Activated CD4-positive, alpha-beta memory T cell treated with anti-CD3 and anti-CD28 coated beads for 36 hours (primary cell): Measurements from ENCODE around the gene KCND3. TPM values are rescaled to one million over a fixed set of nuclear protein-coding genes. Genes with fewer than 3 reads are reported as not detected.

Experiments
- CTCF ChIA-PET: fragments of 350-600 bp; sonication (Branson Sonifier 250); formaldehyde crosslinking; loops from one replicate; lab custom pipeline; 2021; ENCODE audit warnings: antibody characterized with exemption, inconsistent platforms; lab: Charles Lee
- POLR2A ChIA-PET: fragments of 350-600 bp; sonication (Branson Sonifier 250); formaldehyde crosslinking; loops from one replicate; lab custom pipeline; 2021; ENCODE audit warnings: antibody characterized with exemption; lab: Charles Lee
- DNase-seq: peaks from one replicate; pipeline ENCODE4 v3.0.0-alpha.2; 2020
- H3K27ac Mint-ChIP-seq: one replicate; pipeline ENCODE4 v1.8.0; 2021; ENCODE audit warnings: mixed read lengths
- H3K27me3 Mint-ChIP-seq: one replicate; pipeline ENCODE4 v1.8.0; 2021; ENCODE audit warnings: mixed read lengths
- H3K36me3 Mint-ChIP-seq: one replicate; pipeline ENCODE4 v1.8.0; 2021; ENCODE audit warnings: mixed read lengths
- H3K4me1 Mint-ChIP-seq: one replicate; pipeline ENCODE4 v1.8.0; 2021; ENCODE audit warnings: low read depth, mixed read lengths
- H3K4me3 Mint-ChIP-seq: one replicate; pipeline ENCODE4 v1.8.0; 2021; ENCODE audit warnings: mild to moderate bottlenecking, mixed read lengths
- H3K9me3 Mint-ChIP-seq: one replicate; pipeline ENCODE4 v1.8.0; 2021; ENCODE audit warnings: mixed read lengths
- intact Hi-C: fragments of 100-400 bp; cut with micrococcal nuclease; formaldehyde crosslinking; loops from one replicate; pipeline ENCODE4 v1.15.1; 2023
- total RNA-seq, 2 experiments: library from RNA; stranded (reverse); gene quantifications; one replicate each; pipeline ENCODE4 v1.2.3, GENCODE V29; 2021

The KCND3 gene
- total RNA-seq, 2 experiments from 2014 or later: not detected

DNA sequence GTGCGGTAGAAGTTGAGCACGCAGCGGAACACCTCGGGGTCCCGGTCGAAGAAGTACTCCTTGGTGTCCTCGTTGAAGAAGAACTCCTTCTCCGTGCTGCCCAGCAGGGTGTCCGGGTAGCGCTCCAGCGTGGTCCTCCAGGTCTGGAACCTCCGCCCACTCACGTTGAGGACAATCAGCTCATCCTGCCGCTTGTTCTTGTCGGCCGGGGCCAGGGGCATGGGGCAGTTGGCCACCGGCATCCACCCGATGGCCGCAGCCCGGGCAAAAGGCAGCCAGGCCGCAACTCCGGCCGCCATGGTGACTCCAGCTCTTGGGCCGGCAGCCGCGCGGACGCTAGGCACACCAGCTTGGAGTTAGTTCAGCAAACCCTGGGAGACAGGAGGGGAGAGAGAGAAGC is 7.0 kb downstream of the KCND3 start:
- Mint-ChIP-seq H3K9me3 (no peaks in the 10 kb centered on the region), H3K36me3 (no peaks in the 10 kb centered on the region), H3K4me3 (no peak overlapping the region), H3K4me1 (no peaks in the 10 kb centered on the region), H3K27ac (no peak overlapping the region), H3K27me3 (peaks cover 31% of the 10 kb centered on the region)
- ChIA-PET CTCF (no interaction called here), POLR2A (no interaction called here)
- intact Hi-C loops: no loop called here
- no peak for DNase-seq

GRCh38 chr1:111981871-111982270 is 7.6 kb downstream of the KCND3 start:
- Mint-ChIP-seq H3K4me3 (no peak overlapping the region), H3K9me3 (no peaks in the 10 kb centered on the region), H3K36me3 (no peaks in the 10 kb centered on the region), H3K4me1 (no peaks in the 10 kb centered on the region), H3K27me3 (peaks cover 28% of the 10 kb centered on the region), H3K27ac (no peak overlapping the region)
- ChIA-PET CTCF (no interaction called here), POLR2A (no interaction called here)
- no peak for DNase-seq
- intact Hi-C loops: no loop called here

DNA sequence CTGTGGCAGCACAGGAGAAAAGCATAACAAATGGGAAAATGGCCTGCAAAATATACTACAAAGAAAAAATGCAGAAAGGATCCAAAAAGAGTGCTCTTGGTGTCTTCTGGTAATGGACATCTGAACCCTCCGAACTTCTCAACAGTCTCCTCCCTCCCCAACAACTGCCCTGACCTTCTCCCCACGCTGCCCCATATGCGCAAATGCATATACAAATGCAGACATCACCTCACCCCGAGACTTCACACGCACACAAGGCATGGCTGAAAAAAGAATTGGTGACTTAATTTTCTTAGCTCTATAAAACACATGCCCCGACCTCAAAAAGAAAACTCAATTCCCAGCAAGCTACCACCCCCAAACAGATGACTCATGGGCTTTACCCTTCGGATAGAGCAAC is 8.4 kb downstream of the KCND3 start:
- Mint-ChIP-seq H3K27ac (no peak overlapping the region), H3K27me3 (peaks cover 31% of the 10 kb centered on the region), H3K9me3 (no peaks in the 10 kb centered on the region), H3K4me3 (no peak overlapping the region), H3K36me3 (no peaks in the 10 kb centered on the region), H3K4me1 (no peaks in the 10 kb centered on the region)
- intact Hi-C loops: no loop called here
- ChIA-PET POLR2A (no interaction called here), CTCF (no interaction called here)
- no peak for DNase-seq

DNA sequence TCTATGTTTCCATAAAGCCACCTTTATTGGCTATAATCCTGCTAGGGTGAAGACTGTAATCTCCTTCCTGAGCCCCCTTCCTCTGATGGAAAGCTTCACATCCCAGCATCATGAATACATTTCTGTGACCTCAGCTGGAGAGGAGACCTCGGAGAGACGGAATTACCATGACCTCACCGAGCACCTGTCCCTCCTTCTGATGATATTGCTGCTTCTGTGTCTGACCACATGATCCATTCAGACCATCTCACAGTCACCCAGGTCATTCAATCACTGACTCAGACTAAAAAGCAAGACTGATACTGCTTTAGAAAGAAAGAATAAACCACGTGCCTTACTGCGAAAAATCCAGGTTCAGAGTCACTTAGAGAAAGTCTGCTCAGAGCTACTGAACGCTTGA is 8.8 kb downstream of the KCND3 start:
- Mint-ChIP-seq H3K4me3 (no peak overlapping the region), H3K27ac (no peak overlapping the region), H3K4me1 (no peaks in the 10 kb centered on the region), H3K9me3 (no peaks in the 10 kb centered on the region), H3K36me3 (no peaks in the 10 kb centered on the region), H3K27me3 (peaks cover 32% of the 10 kb centered on the region)
- CTCF ChIA-PET: no interaction called here
- no peak for DNase-seq
- POLR2A ChIA-PET: no interaction called here
- intact Hi-C loops: no loop called here

DNA sequence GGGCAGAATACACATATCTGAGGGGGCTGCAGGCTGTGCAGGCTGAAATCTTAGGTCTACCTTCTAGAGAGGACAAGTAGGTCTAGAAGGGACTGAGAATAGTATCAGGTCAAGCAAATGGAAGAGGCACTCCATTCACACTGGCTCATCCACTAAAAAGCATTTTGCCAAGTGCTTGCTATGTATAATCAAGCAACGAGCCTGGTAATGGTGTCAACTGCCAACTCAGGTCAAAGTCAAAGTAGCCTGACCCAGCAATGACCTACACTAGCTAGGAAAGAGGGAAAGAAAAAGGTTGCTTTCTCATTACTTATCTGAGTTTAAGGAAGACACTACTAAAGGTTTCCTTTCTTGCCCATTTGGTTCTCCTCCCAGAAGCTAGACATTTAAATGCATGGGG is 10.8 kb downstream of the KCND3 start:
- Mint-ChIP-seq H3K4me3 (no peak overlapping the region), H3K9me3 (no peaks in the 10 kb centered on the region), H3K27ac (no peak overlapping the region), H3K36me3 (no peaks in the 10 kb centered on the region), H3K4me1 (no peaks in the 10 kb centered on the region), H3K27me3 (peaks cover 37% of the 10 kb centered on the region)
- intact Hi-C loops: no loop called here
- ChIA-PET CTCF (no interaction called here), POLR2A (no interaction called here)
- no peak for DNase-seq

- no peak overlapping the region for H3K4me3 Mint-ChIP-seq
- POLR2A ChIA-PET: no interaction called here
- no peak for DNase-seq
Measured at GRCh38 chr1:111977378-111977777, 12.1 kb downstream of the KCND3 start.

GRCh38 chr1:111976842-111977241 is 12.6 kb downstream of the KCND3 start:
- H3K4me1 Mint-ChIP-seq: no peaks in the 10 kb centered on the region
- no peak for DNase-seq
- no peak overlapping the region for H3K27ac Mint-ChIP-seq
- H3K27me3 Mint-ChIP-seq: peaks cover 39% of the 10 kb centered on the region
- no peaks in the 10 kb centered on the region for H3K9me3 Mint-ChIP-seq
- CTCF ChIA-PET: no interaction called here
- H3K36me3 Mint-ChIP-seq: no peaks in the 10 kb centered on the region
- POLR2A ChIA-PET: no interaction called here
- H3K4me3 Mint-ChIP-seq: no peak overlapping the region
- intact Hi-C loops: no loop called here

More at GRCh38 chr1:111977378-111977777, 12.1 kb downstream of the KCND3 start:
- Mint-ChIP-seq H3K36me3 (no peaks in the 10 kb centered on the region), H3K27me3 (peaks cover 38% of the 10 kb centered on the region), H3K9me3 (no peaks in the 10 kb centered on the region), H3K27ac (no peak overlapping the region), H3K4me1 (no peaks in the 10 kb centered on the region)
- CTCF ChIA-PET: no interaction called here
- intact Hi-C loops: no loop called here

GRCh38 chr1:111976332-111976731 is 13.1 kb downstream of the KCND3 start:
- H3K36me3 Mint-ChIP-seq: no peaks in the 10 kb centered on the region
- ChIA-PET CTCF (no interaction called here), POLR2A (no interaction called here)
- no peak for DNase-seq
- no peak overlapping the region for H3K27ac Mint-ChIP-seq
- H3K27me3 Mint-ChIP-seq: peaks cover 44% of the 10 kb centered on the region
- H3K4me1 Mint-ChIP-seq: no peaks in the 10 kb centered on the region
- H3K9me3 Mint-ChIP-seq: no peaks in the 10 kb centered on the region
- intact Hi-C loops: no loop called here
- H3K4me3 Mint-ChIP-seq: no peak overlapping the region

DNA sequence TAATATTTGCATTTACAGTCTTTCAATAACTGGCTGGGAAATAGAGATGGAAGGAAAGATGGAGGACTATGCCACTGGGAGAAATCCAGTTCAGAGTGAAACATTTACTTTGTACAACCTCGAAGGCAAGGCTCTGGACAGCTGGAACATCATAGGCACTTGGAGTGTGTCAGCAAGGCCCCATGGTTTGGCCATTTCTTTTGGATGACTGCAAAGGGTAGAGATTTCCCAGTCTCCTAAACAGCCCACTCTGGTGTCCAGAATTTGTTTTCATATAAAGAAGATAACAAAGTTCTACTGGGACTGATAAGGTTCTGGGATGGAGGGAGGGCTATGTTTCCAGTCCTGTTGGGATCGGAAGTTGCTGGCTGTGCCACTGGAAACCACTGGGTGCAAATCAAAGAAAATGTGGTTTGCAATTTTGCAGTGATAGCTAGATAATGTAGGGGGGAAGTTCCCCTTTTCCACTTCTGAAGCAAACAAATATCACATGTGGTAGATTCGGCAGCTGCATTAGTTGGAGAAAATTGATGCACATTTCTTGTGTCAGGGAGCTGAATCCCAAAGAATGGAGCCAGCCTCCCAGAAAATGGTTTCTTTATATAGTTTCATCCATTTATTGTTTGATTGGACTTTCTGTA is 16.2 kb downstream of the KCND3 start:
- Mint-ChIP-seq H3K4me1 (no peaks in the 10 kb centered on the region), H3K27ac (no peak overlapping the region), H3K27me3 (peaks cover 52% of the 10 kb centered on the region), H3K36me3 (no peaks in the 10 kb centered on the region), H3K4me3 (no peak overlapping the region), H3K9me3 (no peaks in the 10 kb centered on the region)
- intact Hi-C loops: no loop called here
- CTCF ChIA-PET: no interaction called here
- no peak for DNase-seq
- POLR2A ChIA-PET: no interaction called here

- peaks cover 42% of the 10 kb centered on the region for H3K27me3 Mint-ChIP-seq
- H3K27ac Mint-ChIP-seq: no peak overlapping the region
- no peaks in the 10 kb centered on the region for H3K4me1 Mint-ChIP-seq
- no peak for DNase-seq
- H3K4me3 Mint-ChIP-seq: no peak overlapping the region
- H3K36me3 Mint-ChIP-seq: no peaks in the 10 kb centered on the region
- ChIA-PET POLR2A (no interaction called here), CTCF (interaction anchor here (0.6 kb wide), 1 partner anchor 1777 kb away, joined by 3 read pairs; no protein-coding TSS in a partner anchor)
- intact Hi-C loops: no loop called here
- H3K9me3 Mint-ChIP-seq: no peaks in the 10 kb centered on the region
Measured at GRCh38 chr1:111971396-111971795, 18.1 kb downstream of the KCND3 start.

DNA sequence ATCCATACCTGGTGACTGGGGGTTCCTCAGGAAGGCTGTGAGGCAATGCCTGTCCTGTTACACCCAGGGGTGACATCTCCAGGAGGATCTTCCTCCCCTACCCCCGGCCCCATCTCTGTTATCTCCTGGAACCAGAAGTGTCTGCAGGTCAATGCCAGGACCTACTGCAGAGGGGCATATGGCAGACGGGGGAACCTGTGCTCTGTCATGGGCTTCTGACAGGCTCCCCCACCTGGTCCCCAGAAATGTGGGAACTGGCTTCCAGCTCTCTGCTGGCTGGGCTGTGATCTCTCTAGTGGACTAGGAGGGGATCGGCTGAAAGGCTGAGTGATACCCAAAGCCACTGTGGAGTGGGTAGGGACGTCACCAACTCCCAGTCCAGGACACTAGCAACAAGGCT is 21.0 kb downstream of the KCND3 start:
- no peaks in the 10 kb centered on the region for H3K36me3 Mint-ChIP-seq
- CTCF ChIA-PET: no interaction called here
- intact Hi-C loops: no loop called here
- no peaks in the 10 kb centered on the region for H3K9me3 Mint-ChIP-seq
- no peak overlapping the region for H3K27ac Mint-ChIP-seq
- DNase-seq: no peak
- no peak overlapping the region for H3K4me3 Mint-ChIP-seq
- no peaks in the 10 kb centered on the region for H3K4me1 Mint-ChIP-seq
- H3K27me3 Mint-ChIP-seq: peaks cover 31% of the 10 kb centered on the region
- POLR2A ChIA-PET: no interaction called here

DNA sequence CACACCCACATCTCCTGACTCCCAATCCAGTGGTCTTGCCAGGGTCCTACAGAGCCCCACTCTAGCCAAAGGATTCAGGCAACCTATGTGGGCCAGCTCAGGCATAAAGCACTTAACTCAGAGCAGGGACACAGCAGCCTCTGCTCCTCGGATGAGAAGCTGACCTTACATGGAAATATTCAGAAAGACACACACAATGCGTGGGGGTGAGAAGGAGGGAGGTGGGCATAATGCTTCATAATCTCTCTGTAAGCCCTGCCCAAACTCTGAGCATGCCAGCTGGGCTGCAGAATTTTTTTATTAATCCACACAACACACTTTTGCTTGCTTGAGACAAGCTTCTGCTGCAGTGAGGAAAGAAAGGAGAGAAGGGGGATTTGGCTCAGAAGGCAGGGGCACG is 21.6 kb downstream of the KCND3 start:
- no peaks in the 10 kb centered on the region for H3K9me3 Mint-ChIP-seq
- peaks cover 32% of the 10 kb centered on the region for H3K27me3 Mint-ChIP-seq
- intact Hi-C loops: no loop called here
- no peak overlapping the region for H3K4me3 Mint-ChIP-seq
- POLR2A ChIA-PET: no interaction called here
- CTCF ChIA-PET: no interaction called here
- no peaks in the 10 kb centered on the region for H3K36me3 Mint-ChIP-seq
- no peaks in the 10 kb centered on the region for H3K4me1 Mint-ChIP-seq
- no peak for DNase-seq
- no peak overlapping the region for H3K27ac Mint-ChIP-seq

- no peak overlapping the region for H3K27ac Mint-ChIP-seq
- POLR2A ChIA-PET: no interaction called here
- H3K4me1 Mint-ChIP-seq: no peaks in the 10 kb centered on the region
- H3K9me3 Mint-ChIP-seq: no peaks in the 10 kb centered on the region
- intact Hi-C loops: no loop called here
- DNase-seq: no peak
- CTCF ChIA-PET: no interaction called here
- H3K36me3 Mint-ChIP-seq: no peaks in the 10 kb centered on the region
- peaks cover 30% of the 10 kb centered on the region for H3K27me3 Mint-ChIP-seq
- no peak overlapping the region for H3K4me3 Mint-ChIP-seq
Measured at GRCh38 chr1:111967067-111967690, 22.3 kb downstream of the KCND3 start.
